ENCODE results near the gene FRY.
"Not testable (repeated sequence)": the region's sequence is repeated elsewhere in the genome, so short reads cannot be mapped to it uniquely, and the experiment has no call there.

The FRY gene

GRCh38 chr13:32041429-32041828 lies 9.9 kb downstream of the FRY start:
- no peak for DNase-seq (ENCODE audit: low read depth)

- no peak for DNase-seq (ENCODE audit: low read depth)
Measured at GRCh38 chr13:32042551-32042950, 11.0 kb downstream of the FRY start.

GRCh38 chr13:32044446-32044845 lies 12.9 kb downstream of the FRY start:
- DNase-seq (ENCODE audit: low read depth) = no peak

- DNase-seq (ENCODE audit: low read depth) = no peak
Measured at GRCh38 chr13:32045537-32045936, 14.0 kb downstream of the FRY start.

- DNase-seq (ENCODE audit: low read depth) = no peak
Measured at GRCh38 chr13:32045982-32046785, 14.6 kb downstream of the FRY start.

GRCh38 chr13:32047088-32047487 lies 15.5 kb downstream of the FRY start:
- DNase-seq (ENCODE audit: low read depth) = no peak

- no peak for DNase-seq (ENCODE audit: low read depth)
Measured at GRCh38 chr13:32047793-32048192, 16.2 kb downstream of the FRY start.

GRCh38 chr13:32048816-32049215 lies 17.2 kb downstream of the FRY start:
- DNase-seq (ENCODE audit: low read depth) = no peak

- DNase-seq (ENCODE audit: low read depth) = no peak
Measured at GRCh38 chr13:32051156-32051555, 19.6 kb downstream of the FRY start.

- DNase-seq (ENCODE audit: low read depth) = no peak
Measured at GRCh38 chr13:32056316-32056715, 24.7 kb downstream of the FRY start.

GRCh38 chr13:32057325-32057724 lies 25.8 kb downstream of the FRY start:
- not testable (repeated sequence) for DNase-seq (ENCODE audit: low read depth)

- no peak for DNase-seq (ENCODE audit: low read depth)
Measured at GRCh38 chr13:32059511-32059984, 28.0 kb downstream of the FRY start.

- DNase-seq (ENCODE audit: low read depth) = no peak
Measured at GRCh38 chr13:32060401-32060878, 28.9 kb downstream of the FRY start.

- DNase-seq (ENCODE audit: low read depth) = no peak
Measured at GRCh38 chr13:32063619-32064233, 32.2 kb downstream of the FRY start.

GRCh38 chr13:32067149-32067961 lies 35.8 kb downstream of the FRY start:
- no peak for DNase-seq (ENCODE audit: low read depth)

GRCh38 chr13:32068255-32068654 lies 36.7 kb downstream of the FRY start:
- no peak for DNase-seq (ENCODE audit: low read depth)

GRCh38 chr13:32073180-32073864 lies 41.7 kb downstream of the FRY start:
- no peak for DNase-seq (ENCODE audit: low read depth)

- DNase-seq (ENCODE audit: low read depth) = no peak
Measured at GRCh38 chr13:32075170-32075851, 43.7 kb downstream of the FRY start.

GRCh38 chr13:32079587-32079986 lies 48.0 kb downstream of the FRY start:
- no peak for DNase-seq (ENCODE audit: low read depth)

GRCh38 chr13:32080328-32080744 lies 48.8 kb downstream of the FRY start:
- no peak for DNase-seq (ENCODE audit: low read depth)

- no peak for DNase-seq (ENCODE audit: low read depth)
Measured at GRCh38 chr13:32081591-32081990, 50.0 kb downstream of the FRY start.

Data from stimulated activated CD4-positive, alpha-beta T cell treated with anti-CD3 and anti-CD28 coated beads, Interleukin-2, amount 100 ng/mL, for 4 hours (primary cell).